ENCODE data around the gene SLC9A6.

SLC9A6 gene

GRCh38 chrX:136025091-136025490, 39.9 kb downstream of the SLC9A6 start:
- TF ChIP-seq, protein P1, sequence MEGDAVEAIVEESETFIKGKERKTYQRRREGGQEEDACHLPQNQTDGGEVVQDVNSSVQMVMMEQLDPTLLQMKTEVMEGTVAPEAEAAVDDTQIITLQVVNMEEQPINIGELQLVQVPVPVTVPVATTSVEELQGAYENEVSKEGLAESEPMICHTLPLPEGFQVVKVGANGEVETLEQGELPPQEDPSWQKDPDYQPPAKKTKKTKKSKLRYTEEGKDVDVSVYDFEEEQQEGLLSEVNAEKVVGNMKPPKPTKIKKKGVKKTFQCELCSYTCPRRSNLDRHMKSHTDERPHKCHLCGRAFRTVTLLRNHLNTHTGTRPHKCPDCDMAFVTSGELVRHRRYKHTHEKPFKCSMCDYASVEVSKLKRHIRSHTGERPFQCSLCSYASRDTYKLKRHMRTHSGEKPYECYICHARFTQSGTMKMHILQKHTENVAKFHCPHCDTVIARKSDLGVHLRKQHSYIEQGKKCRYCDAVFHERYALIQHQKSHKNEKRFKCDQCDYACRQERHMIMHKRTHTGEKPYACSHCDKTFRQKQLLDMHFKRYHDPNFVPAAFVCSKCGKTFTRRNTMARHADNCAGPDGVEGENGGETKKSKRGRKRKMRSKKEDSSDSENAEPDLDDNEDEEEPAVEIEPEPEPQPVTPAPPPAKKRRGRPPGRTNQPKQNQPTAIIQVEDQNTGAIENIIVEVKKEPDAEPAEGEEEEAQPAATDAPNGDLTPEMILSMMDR (IDR thresholded peaks at IDR 0.05; ENCODE audit: insufficient read depth, low read depth, low read length, missing control alignments): no peak
- DNase-seq (ENCODE audit: low read depth): no peak

GRCh38 chrX:136028383-136028984, 43.2 kb downstream of the SLC9A6 start:
- peak; percentile 54 for DNase-seq (ENCODE audit: low read depth)
- no peak overlapping the region for H3K4me3 ChIP-seq (ENCODE audit: low read length)

More at GRCh38 chrX:136025091-136025490, 39.9 kb downstream of the SLC9A6 start:
- no peak overlapping the region for H3K4me3 ChIP-seq (ENCODE audit: low read length)

GRCh38 chrX:136029766-136030165, 44.5 kb downstream of the SLC9A6 start:
- TF ChIP-seq, protein P1 (IDR thresholded peaks at IDR 0.05; ENCODE audit: insufficient read depth, low read depth, low read length, missing control alignments): no peak
- no peak for DNase-seq (ENCODE audit: low read depth)

More at GRCh38 chrX:136028383-136028984, 43.2 kb downstream of the SLC9A6 start:
- TF ChIP-seq, protein P1 (IDR thresholded peaks at IDR 0.05; ENCODE audit: insufficient read depth, low read depth, low read length, missing control alignments): peak; percentile 46

DNA sequence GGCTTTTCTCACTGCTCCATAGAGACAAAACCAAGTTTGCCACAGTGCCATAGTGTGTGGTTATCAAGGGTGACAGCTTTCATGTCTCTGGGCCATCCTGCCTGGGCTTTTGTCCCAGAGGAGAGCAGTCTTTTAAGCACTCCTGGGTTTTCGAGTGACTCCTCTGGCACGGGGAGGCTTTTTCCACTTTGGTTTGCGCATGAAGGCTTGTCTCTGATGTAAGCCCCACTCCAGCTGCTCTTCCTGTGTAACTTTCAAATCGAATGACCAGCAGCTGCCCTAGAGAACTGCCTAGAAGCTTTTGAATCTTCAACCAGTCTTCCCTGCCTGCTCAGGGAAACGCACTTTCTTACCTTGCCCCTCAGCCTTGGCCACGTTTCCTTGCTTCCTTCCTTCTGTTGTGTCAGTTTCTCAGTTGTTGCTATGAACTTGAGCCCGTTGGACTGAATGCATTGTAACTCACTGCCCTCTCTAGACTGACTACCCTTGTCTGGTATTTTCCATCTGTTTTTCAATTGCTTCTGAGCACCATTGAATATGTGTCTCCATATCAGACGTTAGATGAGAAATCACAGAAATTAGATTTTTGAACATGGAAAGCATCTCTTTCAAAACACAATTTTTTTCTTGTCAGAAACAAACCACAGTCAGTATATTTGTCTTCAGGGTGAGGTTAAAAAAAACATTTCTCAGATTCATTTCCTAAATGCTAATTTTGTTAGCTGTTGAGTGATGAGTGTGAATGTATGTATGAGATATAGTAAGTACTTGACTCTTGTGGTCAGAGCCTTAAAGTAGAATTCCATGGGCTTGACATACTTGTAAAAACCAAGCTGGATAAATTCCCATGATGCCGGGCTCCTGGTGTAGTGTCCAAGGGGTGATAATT, 45.3 kb downstream of the SLC9A6 start:
- TF ChIP-seq, protein P1 (IDR thresholded peaks at IDR 0.05; ENCODE audit: insufficient read depth, low read depth, low read length, missing control alignments): no peak
- no peak overlapping the region for H3K4me3 ChIP-seq (ENCODE audit: low read length)
- DNase-seq (ENCODE audit: low read depth): no peak

More at GRCh38 chrX:136029766-136030165, 44.5 kb downstream of the SLC9A6 start:
- no peak overlapping the region for H3K4me3 ChIP-seq (ENCODE audit: low read length)

DNA sequence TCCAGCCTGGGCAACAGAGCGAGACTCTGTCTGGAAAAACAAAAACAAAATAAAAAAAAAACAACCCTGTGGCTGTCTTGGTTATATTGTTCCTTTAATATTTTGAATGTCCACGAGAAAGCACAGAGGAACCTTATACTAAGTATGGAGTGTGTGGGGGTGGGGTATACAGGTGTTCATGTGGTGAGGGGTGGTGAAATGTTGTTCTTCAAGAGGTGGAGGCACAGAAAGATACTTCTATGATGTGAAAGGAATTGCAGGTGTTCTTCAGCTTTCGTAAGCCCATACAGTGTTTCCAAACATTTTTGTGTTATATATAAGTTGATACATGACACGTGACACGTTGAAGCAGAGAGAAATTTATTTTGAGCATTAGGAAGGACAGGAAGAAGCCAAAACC, 46.4 kb downstream of the SLC9A6 start:
- TF ChIP-seq, protein P1 (IDR thresholded peaks at IDR 0.05; ENCODE audit: insufficient read depth, low read depth, low read length, missing control alignments): no peak
- DNase-seq (ENCODE audit: low read depth): no peak
- no peak overlapping the region for H3K4me3 ChIP-seq (ENCODE audit: low read length)

- DNase-seq (ENCODE audit: low read depth): no peak
- H3K4me3 ChIP-seq (ENCODE audit: low read length): no peak overlapping the region
- TF ChIP-seq, protein P1 (IDR thresholded peaks at IDR 0.05; ENCODE audit: insufficient read depth, low read depth, low read length, missing control alignments): no peak
These were observed 47.1 kb downstream of the SLC9A6 start for GRCh38 chrX:136032370-136032769.
